ENCODE measurements around the gene DNAJC24. TPM values are rescaled to one million over a fixed set of nuclear protein-coding genes. Genes with fewer than 3 reads are reported as not detected.

The DNAJC24 gene
- total and polyA plus RNA-seq, 2 of the 4 experiments (the other 2 are of a cell fraction) = 8.2 to 8.9 TPM

GRCh38 chr11:31383116-31383515 is 13.5 kb downstream of the DNAJC24 start:
- Histone ChIP-seq H3K27me3 (ENCODE audit: control insufficient read depth, insufficient read depth, low read length) (no peaks in the 10 kb centered on the region), H3K27ac (ENCODE audit: insufficient read depth, low read length) (no peak overlapping the region), H2AK5ac (ENCODE audit: low read depth, low read length) (no peak overlapping the region), H4K20me1 (ENCODE audit: insufficient read depth, low read length) (no peaks in the 10 kb centered on the region), H2BK120ac (ENCODE audit: low read depth, low read length) (no peak overlapping the region), H3K9ac (ENCODE audit: low read depth, low read length) (no peak overlapping the region), H2BK20ac (ENCODE audit: low read depth, low read length) (no peak overlapping the region), H3K18ac (ENCODE audit: low read depth, low read length) (no peak overlapping the region), H3K4me1 (ENCODE audit: control insufficient read depth, insufficient read depth, low read length) (peaks cover 2% of the 10 kb centered on the region), H3K9me1 (ENCODE audit: insufficient read depth, low read length) (peaks cover 15% of the 10 kb centered on the region; the same call in 1 of the 2 replicates), H2BK15ac (ENCODE audit: low read depth, low read length) (no peak overlapping the region), H4K8ac (ENCODE audit: low read depth in 2 of 2, low read length in 2 of 2) (no peak overlapping the region), H3K36me3 (ENCODE audit: control insufficient read depth, insufficient read depth, low read length) (no peaks in the 10 kb centered on the region), H2AFZ (replicated peaks; ENCODE audit: low read length, poor library complexity) (no peak overlapping the region), H3K4me3 (ENCODE audit: insufficient read depth, low read depth, low read length) (no peak overlapping the region), H4K5ac (ENCODE audit: low read depth, low read length) (no peak overlapping the region), H3K9me3 (ENCODE audit: control insufficient read depth, insufficient read depth, low read length) (no peaks in the 10 kb centered on the region), H3K14ac (replicated peaks; ENCODE audit: low read depth, low read length) (no peak overlapping the region), H3K56ac (ENCODE audit: extremely low read depth, insufficient read depth, low read length) (no peak overlapping the region), H3K4ac (ENCODE audit: low read depth, low read length) (no peak overlapping the region), H2BK5ac (ENCODE audit: low read depth, low read length, poor library complexity, severe bottlenecking) (no peak overlapping the region), H3K79me1 (ENCODE audit: low read depth in 1 of 2, low read length in 2 of 2) (peaks cover 0 to 3% of the 10 kb centered on the region in 2 experiments; a peak in 1 of 4 replicates), H2AK9ac (replicated peaks; ENCODE audit: low read depth, low read length, poor library complexity) (no peak overlapping the region), H4K91ac (ENCODE audit: insufficient read depth, low read depth, low read length) (no peak overlapping the region), H3K23ac (ENCODE audit: low read depth, low read length) (no peak overlapping the region), H3K4me2 (ENCODE audit: low read depth, low read length) (no peak overlapping the region)
- DNase-seq = no peak
- no peak for ATAC-seq (ENCODE audit: low read depth)
- WGBS, 2 experiments (ENCODE audit: extremely low coverage in 2 of 2, insufficient read length in 1 of 2) = no CpG with 5 or more reads among the region's 1 CpG
- intact Hi-C loops (cut with micrococcal nuclease) (no loop called here), dilution Hi-C loops (cut with HindIII; ENCODE audit: low sequenced_read_pairs, unreplicated experiment) (no loop called here), in situ Hi-C loops (cut with MboI; ENCODE audit: low sequenced_read_pairs) (no loop called here)
- no TSS peak for BruUV-seq (replicated peaks)
- ChIA-PET CTCF (no interaction called here), POLR2A (ENCODE audit: unreplicated experiment) (no interaction called here)
- TF ChIP-seq CHD1 (IDR thresholded peaks at IDR 0.05; ENCODE audit: low read depth, low read length) = no peak
- TF ChIP-seq FOS (IDR thresholded peaks at IDR 0.05; ENCODE audit: low read depth, low read length) = no peak
- TF ChIP-seq CEBPB (IDR thresholded peaks at IDR 0.05; ENCODE audit: low read depth, low read length) = no peak
- no peak for TF ChIP-seq NFE2L2 (IDR thresholded peaks at IDR 0.05; ENCODE audit: low read depth, low read length)
- no peak for TF ChIP-seq ELK1 (IDR thresholded peaks at IDR 0.05; ENCODE audit: borderline replicate concordance, low read depth, low read length)
- no peak for TF ChIP-seq MAFK (IDR thresholded peaks at IDR 0.05; ENCODE audit: low read depth, low read length)
- TF ChIP-seq MXI1 (IDR thresholded peaks at IDR 0.05; ENCODE audit: borderline replicate concordance, low read depth, low read length) = no peak
- no peak for TF ChIP-seq CTCF (conservative IDR thresholded peaks at IDR 0.05; ENCODE audit: low read depth, low read length)
- no peak for TF ChIP-seq RFX5 (IDR thresholded peaks at IDR 0.05; ENCODE audit: low read depth, low read length)
- TF ChIP-seq USF2 (IDR thresholded peaks at IDR 0.05; ENCODE audit: low read depth, low read length) = no peak
- no peak for TF ChIP-seq BHLHE40 (IDR thresholded peaks at IDR 0.05; ENCODE audit: low read depth, low read length)
- TF ChIP-seq MAZ (IDR thresholded peaks at IDR 0.05; ENCODE audit: borderline replicate concordance, low read depth, low read length) = no peak

All from IMR-90 (cell line).